Tibial artery (tissue), 4 donors: ENCODE data around the gene ZFAND3.

Source experiments
- DNase-seq, 2 donors: peaks; one replicate each; pipeline ENCODE4 v3.0.0-alpha.2; 2019
- H3K27ac ChIP-seq, 2 donors: fragments of 200-600 bp; sonication (generic) in 1 of 2; 1 replicate in 1 of 2; 2 replicates in 1 of 2; pipeline ENCODE4 v1.5.1; 2018 to 2019; ENCODE audit warnings: mild to moderate bottlenecking in 1 of 2
- H3K27me3 ChIP-seq, 2 donors: fragments of 200-600 bp; sonication (generic) in 1 of 2; one replicate each; pipeline versions ENCODE4 v1.5.1 to v1.6.0; 2016 to 2019
- H3K36me3 ChIP-seq, 3 donors: fragments of 200-600 bp; sonication (generic) in 2 of 3; one replicate each; pipeline ENCODE4 v1.5.1; 2016 to 2019; ENCODE audit warnings: mild to moderate bottlenecking in 2 of 3
- H3K4me1 ChIP-seq, 4 donors: fragments of 200-600 bp; sonication (generic) in 2 of 4; 1 replicate in 3 of 4; 2 replicates in 1 of 4; pipeline ENCODE4 v1.5.1; 2016 to 2019
- H3K4me3 ChIP-seq, 2 donors: fragments of 200-600 bp; sonication (generic) in 1 of 2; 1 replicate in 1 of 2; 2 replicates in 1 of 2; pipeline ENCODE4 v1.5.1; 2018 to 2019; ENCODE audit warnings: mild to moderate bottlenecking in 2 of 2
- H3K9me3 ChIP-seq, 3 donors: fragments of 200-600 bp; sonication (generic) in 1 of 3; one replicate each; pipeline ENCODE4 v1.5.1; 2016 to 2019
- intact Hi-C: fragments of 100-400 bp; cut with DNase I; formaldehyde crosslinking; loops from one replicate; pipeline ENCODE4 v1.15.0; 2023; ENCODE audit warnings: low total_unique reads
- TF ChIP-seq, protein P1 (sequence below), 2 experiments: fragments of 200-600 bp in 1 of 2; fragments of 450-650 bp in 1 of 2; IDR thresholded peaks; one replicate each; pipeline ENCODE4 v1.5.1; 2017 to 2019; ENCODE audit warnings: antibody characterized with exemption in 2 of 2, mild to moderate bottlenecking in 1 of 2, moderate library complexity in 1 of 2

ZFAND3 gene

DNA sequence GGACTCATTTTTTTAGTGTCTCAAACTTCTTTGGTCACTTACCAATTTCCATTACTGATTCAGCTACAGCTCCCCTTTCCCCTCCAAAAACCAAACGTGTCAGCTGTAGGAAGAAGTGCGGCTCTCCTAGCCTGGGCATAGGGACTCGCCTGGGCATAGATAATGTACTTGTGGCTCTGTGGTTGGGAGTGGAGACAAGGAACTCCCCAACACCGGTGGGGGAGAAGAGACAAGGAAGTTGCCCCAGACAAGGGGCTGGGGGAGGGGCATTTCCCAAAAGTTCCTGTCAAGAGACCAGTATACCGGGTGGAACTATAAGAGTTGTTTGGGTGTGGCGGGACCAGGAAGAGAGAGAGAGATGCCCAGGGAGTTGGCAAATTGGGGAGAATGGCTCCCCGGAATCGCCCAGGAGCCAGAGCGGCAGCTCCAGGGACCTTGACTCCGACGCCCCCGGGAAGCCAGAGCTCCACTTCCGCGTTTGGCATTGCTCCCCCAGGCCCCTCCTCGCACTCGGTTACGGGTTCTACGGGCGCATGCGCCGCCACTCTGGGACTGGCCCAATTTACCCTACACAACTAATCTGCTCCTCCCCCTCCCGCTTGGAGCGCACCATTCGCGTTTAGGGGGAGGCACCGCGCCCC is 871 bp upstream of the ZFAND3 start:
- peak overlapping the region; percentile 90 to 94 for H3K27ac ChIP-seq
- no peaks in the 10 kb centered on the region for H3K36me3 ChIP-seq
- TF ChIP-seq, protein P1, sequence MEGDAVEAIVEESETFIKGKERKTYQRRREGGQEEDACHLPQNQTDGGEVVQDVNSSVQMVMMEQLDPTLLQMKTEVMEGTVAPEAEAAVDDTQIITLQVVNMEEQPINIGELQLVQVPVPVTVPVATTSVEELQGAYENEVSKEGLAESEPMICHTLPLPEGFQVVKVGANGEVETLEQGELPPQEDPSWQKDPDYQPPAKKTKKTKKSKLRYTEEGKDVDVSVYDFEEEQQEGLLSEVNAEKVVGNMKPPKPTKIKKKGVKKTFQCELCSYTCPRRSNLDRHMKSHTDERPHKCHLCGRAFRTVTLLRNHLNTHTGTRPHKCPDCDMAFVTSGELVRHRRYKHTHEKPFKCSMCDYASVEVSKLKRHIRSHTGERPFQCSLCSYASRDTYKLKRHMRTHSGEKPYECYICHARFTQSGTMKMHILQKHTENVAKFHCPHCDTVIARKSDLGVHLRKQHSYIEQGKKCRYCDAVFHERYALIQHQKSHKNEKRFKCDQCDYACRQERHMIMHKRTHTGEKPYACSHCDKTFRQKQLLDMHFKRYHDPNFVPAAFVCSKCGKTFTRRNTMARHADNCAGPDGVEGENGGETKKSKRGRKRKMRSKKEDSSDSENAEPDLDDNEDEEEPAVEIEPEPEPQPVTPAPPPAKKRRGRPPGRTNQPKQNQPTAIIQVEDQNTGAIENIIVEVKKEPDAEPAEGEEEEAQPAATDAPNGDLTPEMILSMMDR (IDR thresholded peaks at IDR 0.05), result no peak
- peak; percentile 95 to 97 for DNase-seq
- peak overlapping the region; percentile 79 to 99 for H3K4me3 ChIP-seq
- peaks cover 0 to 41% (median 24%) of the 10 kb centered on the region in 4 donors for H3K4me1 ChIP-seq
- intact Hi-C loops, result no loop called here
- H3K9me3 ChIP-seq, result no peaks in the 10 kb centered on the region
- no peaks in the 10 kb centered on the region for H3K27me3 ChIP-seq

DNA sequence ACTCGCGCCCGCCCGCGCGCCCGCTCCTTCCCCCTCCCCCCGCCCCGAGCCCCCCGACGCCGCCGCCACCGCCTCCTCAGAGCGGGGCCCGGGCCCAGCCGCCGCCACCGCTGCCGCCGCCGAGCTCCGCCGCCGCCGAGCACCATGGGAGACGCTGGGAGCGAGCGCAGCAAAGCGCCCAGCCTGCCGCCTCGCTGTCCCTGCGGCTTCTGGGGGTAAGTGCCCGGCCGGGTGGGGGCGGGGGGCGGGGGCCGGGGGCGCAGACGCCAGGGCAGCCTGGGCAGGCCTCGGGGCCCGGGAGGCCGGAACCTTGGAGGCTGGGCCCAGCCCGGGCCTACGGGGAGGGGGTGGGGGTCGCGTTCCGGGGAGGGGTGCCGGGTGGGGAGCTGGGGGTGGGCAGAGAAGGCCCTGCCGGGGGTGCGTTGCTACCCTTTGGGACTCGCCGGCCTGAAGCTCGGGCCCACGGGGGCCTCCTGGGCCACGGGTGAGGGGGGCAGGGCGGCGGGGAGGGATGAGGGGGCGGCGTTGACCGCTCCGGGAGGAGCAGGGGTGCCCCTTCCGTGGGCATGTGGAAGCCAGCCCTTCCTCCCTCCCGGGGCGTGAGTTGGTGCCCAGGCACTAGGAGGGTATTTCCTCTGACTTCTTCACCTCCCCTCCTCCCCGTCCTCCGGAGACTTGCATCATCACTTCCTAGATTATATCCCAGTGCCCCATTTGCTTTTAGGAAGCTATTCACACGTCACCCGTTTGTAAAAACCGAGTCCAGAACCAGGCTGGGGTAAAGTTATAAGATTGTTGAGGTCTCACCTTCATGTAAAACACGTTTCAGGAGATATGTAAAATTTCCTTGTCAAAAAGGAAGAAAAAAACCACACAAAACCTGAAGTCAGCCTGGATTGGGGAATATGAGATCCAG is 533 bp downstream of the ZFAND3 start:
- peak overlapping the region; percentile 79 to 99 for H3K4me3 ChIP-seq
- peaks cover 0 to 54% (median 24%) of the 10 kb centered on the region in 4 donors for H3K4me1 ChIP-seq
- intact Hi-C loops, result no loop called here
- H3K27ac ChIP-seq, result peak overlapping the region; percentile 90 to 94
- DNase-seq, result peak; percentile 75 to 81
- TF ChIP-seq, protein P1 (IDR thresholded peaks at IDR 0.05), result no peak
- H3K36me3 ChIP-seq, result no peaks in the 10 kb centered on the region
- H3K9me3 ChIP-seq, result no peaks in the 10 kb centered on the region
- no peaks in the 10 kb centered on the region for H3K27me3 ChIP-seq

DNA sequence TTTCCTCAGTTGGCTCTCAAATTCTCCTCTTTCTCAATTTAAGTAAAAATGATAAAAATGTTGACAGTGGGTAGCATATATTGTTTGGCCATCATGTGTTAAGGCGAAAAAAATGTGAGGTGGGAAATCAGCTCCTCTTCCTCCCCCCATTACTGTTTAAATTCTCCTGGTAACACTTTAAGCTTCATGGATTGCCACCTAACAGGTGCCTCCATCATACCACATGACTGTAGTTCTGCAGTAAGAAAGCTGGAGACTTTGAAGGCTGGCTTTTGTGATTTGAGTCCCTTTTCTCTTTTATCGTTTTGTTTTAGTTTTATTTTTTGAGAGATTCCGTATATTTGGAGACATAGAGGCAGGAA is 1.2 kb downstream of the ZFAND3 start:
- intact Hi-C loops, result no loop called here

DNA sequence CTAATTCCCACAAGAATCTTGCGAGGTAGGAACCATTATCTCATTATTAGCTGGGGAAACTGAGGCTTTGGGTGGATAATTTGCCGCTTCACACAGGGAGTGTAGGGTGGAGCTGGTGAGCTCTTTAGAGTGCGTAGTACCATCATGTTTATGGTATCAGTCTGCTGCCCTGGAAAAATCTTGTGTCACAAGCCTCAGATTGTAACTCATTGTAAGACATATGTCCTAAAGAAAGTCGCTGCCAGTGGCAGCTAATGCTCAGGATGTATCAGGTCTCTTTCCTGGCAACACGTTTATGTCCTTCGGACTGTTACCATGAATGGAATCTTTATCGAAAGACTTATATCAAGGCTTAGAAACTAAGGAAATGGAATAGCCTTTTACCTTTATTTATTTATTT is 1.9 kb downstream of the ZFAND3 start:
- Histone ChIP-seq H3K9me3 (no peaks in the 10 kb centered on the region), H3K27me3 (no peaks in the 10 kb centered on the region), H3K4me3 (no peak overlapping the region), H3K27ac (no peak overlapping the region), H3K4me1 (peaks cover 0 to 66% (median 27%) of the 10 kb centered on the region in 4 donors), H3K36me3 (no peaks in the 10 kb centered on the region)
- intact Hi-C loops, result no loop called here
- TF ChIP-seq, protein P1 (IDR thresholded peaks at IDR 0.05), result no peak
- no peak for DNase-seq

More for the DNA sequence above, 1.2 kb downstream of the ZFAND3 start:
- peak overlapping the region; percentile 79 to 99 for H3K4me3 ChIP-seq
- H3K27ac ChIP-seq, result peak overlapping the region; percentile 90 to 94
- H3K9me3 ChIP-seq, result no peaks in the 10 kb centered on the region
- DNase-seq, result no peak
- H3K4me1 ChIP-seq, result peaks cover 0 to 59% (median 24%) of the 10 kb centered on the region in 4 donors
- H3K27me3 ChIP-seq, result no peaks in the 10 kb centered on the region
- TF ChIP-seq, protein P1 (IDR thresholded peaks at IDR 0.05), result no peak
- H3K36me3 ChIP-seq, result no peaks in the 10 kb centered on the region

DNA sequence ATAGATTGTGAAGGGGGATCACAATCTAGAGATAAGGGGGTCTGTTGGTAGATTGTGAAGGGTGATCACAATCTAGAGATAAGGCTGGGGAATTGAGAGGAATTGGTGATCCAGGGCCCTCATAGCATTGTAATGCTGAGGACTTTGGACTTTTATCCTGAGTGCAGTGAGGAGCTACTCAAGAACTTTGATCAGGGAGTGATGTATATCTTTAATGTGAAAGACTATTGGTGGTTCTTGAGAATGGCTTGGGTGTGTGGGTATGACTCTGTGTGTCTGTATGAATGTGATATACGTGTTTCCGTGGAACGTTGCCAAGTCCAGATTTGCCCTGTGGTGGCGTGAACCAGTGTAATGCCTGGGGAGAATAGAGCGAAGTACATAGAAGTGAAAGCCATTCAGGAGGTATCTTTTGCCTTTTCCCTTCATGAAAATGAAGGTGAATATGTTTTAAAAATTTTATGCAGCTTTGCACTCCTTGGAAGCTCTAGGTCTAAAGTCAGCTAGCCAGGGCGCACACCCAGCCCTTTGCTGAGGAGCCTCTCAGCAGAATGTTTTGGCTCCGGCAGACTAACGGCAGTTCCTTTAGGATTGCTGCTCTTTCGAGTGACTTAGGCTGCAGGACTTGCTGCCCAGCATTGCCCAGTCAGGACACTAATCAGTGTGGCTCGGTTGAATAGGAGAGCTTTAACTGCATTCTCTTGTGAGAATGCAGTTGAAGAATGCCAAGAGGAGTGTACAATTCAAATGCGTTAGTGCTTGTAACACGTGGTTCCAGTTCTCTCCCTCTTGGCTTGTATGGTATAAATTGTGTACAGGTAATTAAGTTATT is 3.5 kb downstream of the ZFAND3 start:
- Histone ChIP-seq H3K4me3 (no peak overlapping the region), H3K36me3 (no peaks in the 10 kb centered on the region), H3K4me1 (peaks cover 0 to 76% (median 25%) of the 10 kb centered on the region in 4 donors), H3K9me3 (no peaks in the 10 kb centered on the region), H3K27ac (no peak overlapping the region), H3K27me3 (no peaks in the 10 kb centered on the region)
- TF ChIP-seq, protein P1 (IDR thresholded peaks at IDR 0.05), result no peak
- intact Hi-C loops, result no loop called here
- no peak for DNase-seq
